TTC549 (cell line): ENCODE measurements around the gene VSX1.

Experiments
- FAIRE-seq: peaks from 2 replicates; lab custom pipeline; 2012; peaks lifted over from hg19 to GRCh38; lab: Jason Lieb, UNC

The VSX1 gene

DNA sequence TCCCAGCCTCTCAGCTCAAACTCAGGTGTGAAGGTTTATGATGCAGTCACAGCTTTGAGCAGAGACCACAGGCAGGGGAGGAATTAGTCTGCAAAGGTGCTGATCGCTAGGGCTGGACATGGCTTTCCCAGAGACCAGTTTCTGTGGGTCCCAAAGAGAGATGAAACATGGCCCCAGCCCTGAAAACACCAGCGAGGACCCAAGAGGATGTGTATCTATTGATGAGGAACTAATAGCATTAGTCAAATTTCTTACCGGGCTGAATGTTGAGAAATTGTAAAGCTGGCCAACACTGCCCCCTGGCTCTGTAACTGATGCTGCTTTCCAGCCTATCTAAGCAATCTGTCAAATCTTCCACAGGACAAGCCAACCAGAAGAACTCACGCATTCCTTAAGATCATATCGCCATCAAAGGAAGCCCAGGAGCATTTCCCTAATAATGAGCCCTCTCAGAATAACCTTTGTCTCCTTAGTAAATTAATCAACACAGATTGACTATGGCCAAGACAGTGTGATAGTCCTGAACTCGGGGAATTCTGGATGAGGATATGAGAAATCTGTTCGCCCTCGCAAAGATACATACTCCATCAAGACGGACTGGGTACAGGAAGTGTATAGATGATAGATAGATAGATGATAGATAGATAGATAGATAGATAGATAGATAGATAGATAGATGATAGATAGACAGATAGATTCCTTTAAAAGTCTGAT lies 16.2 kb downstream of the VSX1 start:
- no peak for FAIRE-seq

DNA sequence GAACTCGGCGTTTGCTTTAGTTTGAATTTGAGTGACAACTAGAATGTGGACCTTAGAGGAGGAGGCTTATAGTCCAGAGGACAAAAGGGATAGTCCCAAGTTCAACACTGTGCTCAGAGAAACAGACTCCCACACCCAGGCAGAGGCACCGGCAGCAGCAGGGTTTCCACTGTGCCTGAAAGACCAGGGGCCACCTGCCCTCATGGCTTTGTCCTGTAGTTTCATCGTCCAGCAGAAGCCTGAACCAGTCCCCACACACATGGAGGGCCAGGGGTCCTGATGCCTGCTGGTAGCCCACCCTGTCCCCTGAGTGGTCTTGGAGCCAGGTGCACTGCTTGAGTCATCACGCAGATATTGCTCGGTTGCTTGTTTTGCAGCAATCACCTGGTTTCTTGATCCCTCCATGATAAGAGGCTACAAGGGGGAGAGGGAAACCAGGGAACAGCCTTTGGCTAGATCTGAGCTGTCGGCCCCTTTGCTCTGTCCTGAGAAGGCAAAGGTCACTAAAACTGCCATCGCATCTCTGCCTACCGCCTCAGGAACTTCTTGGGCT lies 16.8 kb downstream of the VSX1 start:
- no peak for FAIRE-seq

DNA sequence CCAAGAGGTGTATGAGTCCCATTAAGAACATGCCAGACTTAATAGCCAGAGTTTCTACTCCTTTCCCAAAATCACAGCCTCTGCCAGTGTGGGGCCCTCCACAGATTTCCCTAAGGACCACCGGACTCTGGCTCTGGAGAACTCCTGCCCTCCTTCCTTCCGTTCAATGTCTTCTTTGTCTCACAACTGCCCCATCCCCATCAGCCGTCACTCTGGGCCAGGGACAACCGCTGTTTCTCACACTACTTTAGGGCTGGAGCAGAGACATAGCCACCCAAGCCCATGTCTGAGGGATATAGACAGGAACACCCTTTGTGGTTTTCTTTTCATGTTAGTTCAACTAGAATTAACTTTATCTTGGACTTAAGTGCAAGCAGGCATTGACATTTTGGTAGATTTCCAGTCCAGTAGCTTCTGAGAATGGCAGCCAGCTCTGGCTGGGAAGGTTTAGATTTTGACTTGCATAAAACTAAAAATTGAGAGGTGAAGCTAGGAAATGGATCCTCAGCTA lies 17.3 kb downstream of the VSX1 start:
- no peak for FAIRE-seq

DNA sequence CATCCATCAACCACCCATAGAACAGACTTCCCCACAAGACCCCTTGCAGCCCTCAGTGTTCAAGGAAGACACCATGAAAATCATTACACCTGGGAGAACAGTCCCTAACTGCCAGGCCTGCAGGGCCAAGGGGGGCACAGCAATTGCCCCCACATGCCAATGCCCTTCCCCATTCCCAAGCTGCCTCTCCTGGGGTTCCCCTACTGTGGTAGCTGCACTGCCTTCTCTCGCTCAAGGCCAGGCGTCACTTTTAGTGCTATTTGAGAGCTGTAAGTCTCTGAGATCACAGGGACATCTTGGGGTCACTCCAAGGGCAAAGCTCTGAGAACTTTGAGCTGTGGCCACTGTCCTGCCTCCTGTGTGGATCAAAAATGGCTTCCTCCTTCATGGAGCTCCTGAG lies 18.0 kb downstream of the VSX1 start:
- FAIRE-seq, result no peak

DNA sequence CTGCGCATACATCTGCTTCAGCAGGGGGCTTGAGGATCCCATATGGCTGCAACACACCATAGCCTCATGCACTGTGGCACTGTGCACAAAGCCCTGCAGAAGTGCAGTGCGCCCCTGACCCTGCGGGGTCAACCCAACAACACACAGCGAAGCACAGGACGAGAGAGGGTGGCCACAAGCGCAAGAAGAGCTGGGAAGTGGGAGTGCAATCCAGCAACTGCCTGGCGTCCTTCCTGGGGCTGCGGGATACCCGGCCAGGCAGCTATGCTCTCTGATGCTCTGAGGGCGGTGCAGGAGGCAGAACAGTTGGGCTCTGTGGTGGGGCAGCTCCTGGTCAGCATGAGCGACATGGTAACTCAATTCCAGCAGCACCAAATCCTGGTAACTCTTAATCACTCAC lies 18.4 kb downstream of the VSX1 start:
- FAIRE-seq, result no peak

DNA sequence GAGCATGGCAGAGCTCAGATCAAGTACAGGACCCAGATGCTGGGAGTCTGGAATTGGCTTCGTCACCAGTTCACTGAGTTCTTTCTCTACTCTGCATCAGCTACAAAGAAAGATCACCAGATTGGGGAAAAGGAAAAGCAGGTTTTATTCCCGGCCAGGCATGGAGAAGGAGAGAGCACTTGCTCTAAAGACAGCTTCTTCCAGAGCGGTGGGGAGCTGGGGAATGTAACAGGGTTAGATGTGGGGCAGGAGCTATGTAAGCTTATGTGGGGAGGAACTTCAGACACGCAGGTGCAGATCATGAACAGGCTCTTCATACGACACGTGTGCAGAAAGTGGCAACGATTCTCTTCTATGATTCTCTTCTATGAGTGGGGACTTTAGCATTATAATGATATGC lies 19.1 kb downstream of the VSX1 start:
- no peak for FAIRE-seq

DNA sequence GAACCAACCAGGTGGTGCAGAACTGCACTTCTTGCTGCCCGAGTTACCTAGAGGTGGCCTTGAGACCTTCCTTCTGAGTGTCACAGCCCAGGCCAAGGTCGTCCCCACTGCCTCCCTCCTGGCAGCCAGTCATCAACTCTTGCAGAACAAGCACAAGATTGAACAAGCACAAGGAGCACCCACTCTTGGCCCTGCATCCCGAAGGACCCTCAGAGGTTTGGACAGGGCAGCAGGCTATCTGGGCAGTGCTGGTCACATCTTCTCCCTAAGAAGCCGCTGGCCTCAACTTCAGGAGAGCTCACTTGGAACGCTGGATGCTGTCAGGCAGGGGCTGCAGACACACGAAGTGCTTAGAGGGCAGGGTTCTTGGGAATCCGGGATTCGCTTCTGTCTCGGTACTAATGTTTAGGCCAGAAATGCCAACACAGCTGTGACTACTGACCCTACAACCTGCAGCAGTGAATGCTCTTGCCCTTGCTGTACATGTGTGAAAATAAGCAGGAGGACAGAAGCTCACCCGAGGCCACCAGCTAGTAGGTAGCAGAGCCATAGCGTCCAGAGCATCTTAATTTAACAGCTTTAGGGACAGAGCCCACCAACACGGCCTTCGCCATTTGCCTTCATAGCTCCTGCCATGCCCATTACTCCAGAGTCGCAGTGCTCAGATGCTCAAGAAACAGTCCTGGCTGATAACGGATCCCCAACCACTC lies 20.0 kb downstream of the VSX1 start:
- no peak for FAIRE-seq

DNA sequence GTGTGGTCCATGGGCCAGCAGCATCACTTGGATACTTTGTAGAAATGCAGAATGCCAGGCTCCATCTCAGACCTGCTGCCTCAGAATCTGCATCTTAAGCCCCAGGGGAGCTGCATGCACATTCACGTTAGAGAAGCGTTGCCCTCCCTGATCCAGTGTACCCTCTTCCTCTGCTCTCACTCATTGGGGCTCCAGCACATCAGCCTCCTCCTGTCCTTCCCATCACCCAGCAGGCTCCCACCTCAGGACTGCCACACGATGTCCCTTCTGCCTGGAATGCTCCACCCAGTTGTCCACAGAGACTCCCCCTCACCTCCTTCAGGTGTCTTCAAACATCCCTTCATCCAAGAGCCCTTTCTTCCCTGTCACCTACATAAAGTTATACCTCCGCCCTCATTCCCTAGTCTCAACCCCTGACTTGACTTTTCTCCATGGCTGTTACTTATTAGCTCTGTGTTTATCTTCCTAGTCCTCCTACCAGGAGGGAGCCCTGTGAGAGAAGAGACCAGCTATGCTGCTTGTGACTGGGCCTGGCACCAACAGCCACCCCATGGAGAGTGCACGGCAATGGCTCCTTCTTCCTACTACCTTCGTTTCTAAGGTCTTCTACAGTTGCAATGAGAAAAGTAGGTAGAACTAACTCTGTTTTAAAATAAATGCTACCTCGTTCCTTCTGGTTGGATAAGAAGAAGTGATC lies 20.7 kb downstream of the VSX1 start:
- FAIRE-seq, result no peak

DNA sequence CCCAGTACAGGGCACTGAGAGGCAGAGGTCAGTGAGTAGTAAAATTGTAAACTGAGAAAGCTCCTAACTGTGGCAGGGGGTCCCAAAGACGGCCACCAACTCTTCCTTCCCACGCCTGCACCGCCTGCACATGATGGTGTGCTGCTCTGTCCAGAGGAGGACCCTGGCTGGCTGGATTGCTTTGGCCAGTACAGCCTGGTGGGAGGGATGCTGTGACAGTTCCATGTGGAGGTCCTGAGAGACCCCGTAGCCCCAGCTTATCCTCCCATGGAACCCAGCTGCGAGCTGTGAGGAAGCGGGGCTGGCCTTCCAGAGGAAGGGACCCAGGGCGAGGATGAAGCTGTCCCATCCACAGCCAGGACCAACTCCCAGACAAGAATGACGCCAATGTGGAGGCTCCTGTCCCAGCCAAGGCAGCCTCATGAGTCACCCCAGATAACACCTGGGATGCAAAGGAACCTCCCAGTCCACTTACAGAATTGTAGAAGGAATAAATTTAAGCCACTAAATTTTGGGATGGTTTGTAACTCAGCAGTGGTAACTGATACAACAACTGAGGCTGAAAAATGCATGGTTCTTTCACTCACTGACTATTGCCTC lies 22.0 kb downstream of the VSX1 start:
- FAIRE-seq, result no peak

DNA sequence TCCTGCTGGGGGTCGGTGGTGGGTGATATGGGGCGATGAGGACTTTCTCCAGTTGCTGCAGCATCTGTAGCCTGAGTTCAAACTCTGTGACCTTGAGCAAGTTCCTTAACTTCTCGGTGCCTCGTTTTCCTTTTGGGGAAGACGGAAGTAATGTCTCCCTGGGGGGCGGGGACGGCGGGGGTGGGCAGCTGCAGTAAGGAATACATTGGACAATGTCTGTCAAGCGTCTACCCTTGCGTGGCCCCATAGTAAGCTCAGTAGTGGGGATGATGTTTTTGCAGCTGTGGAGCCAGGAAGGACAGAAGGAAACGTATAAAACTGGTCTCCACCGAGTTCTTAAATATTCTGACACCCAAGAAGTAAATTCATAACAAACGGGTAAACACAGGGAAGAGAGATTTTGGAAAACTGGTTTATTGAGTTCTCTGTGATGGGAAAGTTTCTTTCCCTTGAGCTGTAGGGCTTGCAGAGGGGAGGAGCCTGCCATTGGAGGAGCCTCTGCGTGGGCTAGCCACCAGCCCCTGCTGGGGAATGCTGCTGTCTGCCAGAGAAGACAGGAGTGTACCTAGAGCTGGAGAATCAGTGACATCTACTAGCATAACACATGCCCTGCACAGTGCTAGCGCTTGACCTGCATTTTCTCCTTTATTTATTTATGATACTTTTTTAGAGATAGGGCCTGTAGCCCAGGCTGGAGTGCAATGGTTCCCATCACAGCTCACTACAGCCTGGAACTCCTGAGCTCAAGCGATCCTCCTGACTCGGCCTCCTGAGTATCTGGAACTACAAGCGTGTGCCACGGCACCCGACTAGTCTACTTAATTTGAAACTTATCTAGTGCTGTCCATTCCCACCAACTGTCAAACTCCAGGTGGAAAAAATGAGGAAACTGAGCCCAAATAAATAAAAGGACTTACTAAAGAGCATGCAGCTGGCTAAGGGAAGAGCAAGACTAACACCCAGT lies 22.8 kb downstream of the VSX1 start:
- no peak for FAIRE-seq

DNA sequence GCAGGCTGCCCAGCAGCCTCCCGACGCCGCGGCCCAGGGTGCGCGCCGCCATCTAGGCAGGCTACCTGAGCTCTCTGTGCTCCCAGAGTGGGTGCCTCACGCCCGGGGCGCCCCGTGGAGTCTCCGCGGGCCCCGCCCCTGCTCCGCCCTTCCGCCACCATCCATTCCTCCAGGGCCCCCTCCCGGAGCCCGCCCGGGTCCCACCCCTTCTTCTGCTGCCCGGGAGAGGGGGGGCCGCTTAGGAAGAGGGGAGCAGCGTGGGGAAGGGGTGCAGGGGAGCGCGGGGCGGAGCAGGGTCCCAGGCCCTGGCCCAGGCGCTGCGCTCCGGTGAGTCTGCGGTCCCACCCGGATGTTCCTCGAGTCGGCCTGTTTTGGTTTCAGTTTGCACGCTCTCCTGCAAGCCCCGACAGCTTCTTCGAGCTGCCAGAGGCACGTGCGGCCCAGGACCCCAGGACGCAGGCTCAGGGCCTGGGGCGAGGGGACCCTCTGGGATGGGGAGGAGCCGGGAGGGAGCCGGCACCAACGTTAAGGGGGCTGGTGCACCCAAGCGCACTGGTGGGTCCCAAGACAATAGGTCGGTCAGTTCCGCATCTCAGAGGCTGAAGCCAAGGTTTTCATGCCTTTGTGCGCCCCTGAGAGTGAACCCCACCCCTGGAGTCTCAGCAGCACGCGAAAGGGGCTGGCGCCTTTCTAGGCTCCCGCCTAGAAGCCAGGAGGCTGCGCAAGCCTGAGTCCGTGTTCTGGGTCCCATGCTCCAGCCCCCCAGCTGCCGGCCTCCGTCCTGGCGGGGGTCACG lies 23.7 kb downstream of the VSX1 start, which contains the start of gene ACSS1:
TSS of gene ACSS1 (minus strand) at position 89 of the 796 bp plus-strand sequence. CDS start at position 52, 37 bp downstream.
- FAIRE-seq, result no peak

DNA sequence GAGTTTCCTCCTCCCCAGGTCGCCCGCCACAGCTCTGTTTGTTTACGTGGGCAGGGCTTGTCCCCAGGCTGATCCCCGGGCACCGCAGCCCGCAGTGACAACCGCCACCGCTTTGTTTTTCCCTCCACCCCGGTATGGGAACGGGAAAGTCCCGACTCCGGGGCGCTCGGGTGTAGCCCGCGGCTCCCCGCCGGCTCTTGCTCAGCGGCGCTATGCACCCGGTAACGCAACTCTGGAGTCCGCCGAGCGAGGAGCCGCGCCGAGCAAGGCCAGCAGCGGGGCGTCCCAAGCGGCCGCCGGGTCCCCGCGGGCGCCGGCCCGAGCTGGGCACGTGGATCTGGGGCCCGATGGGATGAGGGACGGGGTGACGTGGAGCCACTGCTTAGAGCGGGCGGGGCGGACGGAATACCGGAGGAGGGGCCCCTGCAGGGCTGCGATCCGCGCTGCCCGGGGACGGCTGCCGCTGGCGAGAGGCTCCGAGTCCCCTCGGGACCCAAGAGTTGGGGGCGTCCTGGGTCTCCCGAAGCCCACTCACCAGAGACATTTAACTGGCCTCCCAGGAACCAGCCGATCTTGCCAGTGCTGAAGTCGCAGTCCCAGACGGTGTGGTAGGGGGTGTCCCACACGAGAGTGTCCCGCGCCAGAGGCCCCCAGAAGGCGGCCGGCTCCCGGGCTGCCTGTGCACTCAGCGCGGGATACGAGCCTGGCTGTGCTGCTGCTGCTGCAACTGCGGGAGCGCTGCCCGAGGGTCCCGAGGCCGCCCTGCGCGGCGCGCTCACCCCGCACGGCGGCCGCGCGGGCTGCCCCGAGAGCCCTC lies 24.5 kb downstream of the VSX1 start:
- no peak for FAIRE-seq

DNA sequence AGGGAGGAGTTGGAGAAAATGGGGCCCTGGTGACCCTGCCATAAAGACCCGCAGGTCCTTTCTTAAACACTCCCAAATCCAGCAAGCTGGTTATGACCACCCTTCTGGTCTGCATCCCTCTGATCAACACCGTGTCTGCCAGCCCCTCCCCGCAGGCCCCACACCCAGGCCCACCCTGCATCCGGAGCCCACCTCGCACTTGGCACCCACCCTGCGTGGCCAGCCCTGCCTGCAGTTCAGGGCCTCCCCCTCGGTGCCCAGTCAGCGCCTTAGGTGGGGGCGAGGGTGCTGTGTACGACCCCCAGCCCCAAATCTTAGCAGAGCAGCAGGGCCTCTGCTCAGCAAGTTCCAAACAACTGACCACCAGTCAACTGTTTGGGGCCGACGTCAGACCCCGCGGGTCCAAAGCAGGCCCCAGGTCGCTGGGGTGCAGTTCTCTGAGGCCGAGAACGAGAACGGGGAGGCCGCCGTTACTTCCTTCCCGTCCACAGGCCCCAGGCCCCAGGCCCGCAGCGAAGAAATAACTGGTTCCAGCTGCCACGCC lies 25.2 kb downstream of the VSX1 start:
- no peak for FAIRE-seq

DNA sequence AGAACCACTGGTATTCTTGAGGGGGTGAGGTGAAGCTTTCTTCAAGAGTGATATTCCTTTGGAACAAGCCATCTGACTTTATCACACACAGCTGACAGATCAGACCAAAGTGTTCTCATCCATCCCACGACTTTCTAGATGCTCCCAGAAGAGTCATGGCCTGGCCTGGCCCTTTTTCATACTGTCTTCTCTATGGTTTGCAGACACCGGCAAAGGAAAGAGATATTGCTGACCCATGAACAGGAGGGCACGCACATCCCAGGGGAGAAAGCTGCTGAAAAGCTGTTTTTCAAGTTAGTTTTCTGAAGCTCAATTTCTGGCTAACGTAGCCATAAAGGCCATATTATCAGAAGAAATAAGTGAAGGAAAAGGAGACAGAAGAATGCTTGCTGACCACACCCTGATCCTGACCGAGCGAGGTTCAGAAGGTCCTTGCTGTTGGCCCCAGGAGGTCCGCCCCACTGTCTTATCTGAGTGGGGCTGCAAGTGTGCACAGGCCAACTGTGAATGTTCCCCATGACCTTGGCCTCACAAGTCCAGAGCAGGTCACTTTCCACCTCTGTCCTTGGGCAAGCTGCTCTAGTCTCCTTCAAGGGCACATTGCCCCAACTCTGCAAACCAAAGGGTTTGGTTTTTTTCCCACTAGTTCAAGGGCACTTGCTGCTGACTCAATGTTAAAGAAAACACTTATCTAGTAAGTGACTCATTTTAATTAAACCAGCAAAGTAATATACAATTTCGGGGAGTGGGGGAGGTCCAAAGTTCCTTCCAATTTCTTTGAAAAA lies 26.0 kb downstream of the VSX1 start:
- FAIRE-seq, result no peak

DNA sequence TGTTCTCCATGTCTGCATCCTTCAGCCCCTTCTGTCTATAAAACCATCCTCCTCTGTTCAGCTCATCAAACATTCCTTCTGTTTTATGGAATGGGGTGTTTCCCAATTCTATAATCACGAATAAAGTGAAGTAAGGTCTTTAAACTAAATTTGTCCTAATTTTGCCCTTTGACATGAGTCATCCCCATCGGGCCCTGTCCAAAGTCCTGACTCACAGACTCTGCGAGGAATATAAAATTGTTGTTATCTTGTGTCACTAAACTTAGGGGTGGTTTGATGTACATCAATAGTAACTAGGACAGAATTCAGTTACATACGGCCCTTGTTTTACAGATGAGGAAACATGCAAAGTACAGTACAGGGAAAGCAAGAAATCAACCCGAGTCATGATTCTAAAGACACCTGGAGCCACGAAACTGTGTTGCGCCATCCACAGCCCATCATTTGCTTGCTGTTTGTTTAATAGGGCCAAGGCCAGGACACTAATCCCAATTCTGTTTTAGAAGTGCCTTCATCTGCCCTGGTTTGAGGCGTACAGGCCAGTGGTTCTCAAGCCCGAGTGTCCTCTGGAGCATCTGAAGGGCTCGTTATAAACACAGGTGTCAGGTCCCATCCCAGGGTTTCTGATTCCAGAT lies 26.8 kb downstream of the VSX1 start:
- FAIRE-seq, result no peak

DNA sequence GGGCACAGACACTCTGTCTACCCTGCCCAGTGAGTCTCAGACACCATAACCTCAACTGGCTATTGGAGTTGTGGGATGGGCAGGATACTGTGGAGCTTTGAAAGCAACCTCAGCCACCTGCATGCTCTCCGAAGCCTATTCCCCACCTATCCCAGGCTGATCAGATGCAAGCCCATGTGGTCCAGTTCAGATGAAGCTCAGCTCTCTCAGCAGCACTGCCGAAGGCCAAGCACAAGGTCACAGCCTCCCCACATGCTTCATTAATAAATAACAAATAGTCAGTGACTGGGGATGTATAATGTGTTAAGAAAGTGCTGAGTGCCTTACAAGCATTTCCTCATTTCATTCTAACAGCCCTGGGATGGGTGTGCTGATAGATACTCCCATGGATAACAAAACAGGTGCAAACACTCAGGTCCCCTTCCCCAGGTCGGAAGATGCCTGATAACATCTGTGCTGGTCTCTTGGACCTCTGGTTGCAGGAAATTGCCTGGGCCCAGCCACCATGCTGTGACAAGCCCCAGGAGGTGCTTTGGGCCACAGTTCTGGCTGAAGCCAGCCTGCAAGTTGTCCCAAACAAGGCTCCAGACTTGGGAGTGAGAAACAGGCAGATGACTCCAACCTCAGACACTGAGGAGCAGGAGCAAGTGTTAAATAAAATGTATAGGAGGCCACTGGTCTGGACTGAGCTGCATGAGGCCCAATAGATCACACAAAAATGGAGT lies 27.7 kb downstream of the VSX1 start:
- no peak for FAIRE-seq
